Suppressor macrophage treated with lipopolysaccharide for 4 hours (primary cell): Measurements from ENCODE around the gene ZNHIT6.

Experiments
- DNase-seq: peaks from one replicate; pipeline ENCODE4 v3.0.0-alpha.2; 2020

ZNHIT6 gene

GRCh38 chr1:85616364-85616705, 91.9 kb downstream of the ZNHIT6 start:
- DNase-seq, result no peak

DNA sequence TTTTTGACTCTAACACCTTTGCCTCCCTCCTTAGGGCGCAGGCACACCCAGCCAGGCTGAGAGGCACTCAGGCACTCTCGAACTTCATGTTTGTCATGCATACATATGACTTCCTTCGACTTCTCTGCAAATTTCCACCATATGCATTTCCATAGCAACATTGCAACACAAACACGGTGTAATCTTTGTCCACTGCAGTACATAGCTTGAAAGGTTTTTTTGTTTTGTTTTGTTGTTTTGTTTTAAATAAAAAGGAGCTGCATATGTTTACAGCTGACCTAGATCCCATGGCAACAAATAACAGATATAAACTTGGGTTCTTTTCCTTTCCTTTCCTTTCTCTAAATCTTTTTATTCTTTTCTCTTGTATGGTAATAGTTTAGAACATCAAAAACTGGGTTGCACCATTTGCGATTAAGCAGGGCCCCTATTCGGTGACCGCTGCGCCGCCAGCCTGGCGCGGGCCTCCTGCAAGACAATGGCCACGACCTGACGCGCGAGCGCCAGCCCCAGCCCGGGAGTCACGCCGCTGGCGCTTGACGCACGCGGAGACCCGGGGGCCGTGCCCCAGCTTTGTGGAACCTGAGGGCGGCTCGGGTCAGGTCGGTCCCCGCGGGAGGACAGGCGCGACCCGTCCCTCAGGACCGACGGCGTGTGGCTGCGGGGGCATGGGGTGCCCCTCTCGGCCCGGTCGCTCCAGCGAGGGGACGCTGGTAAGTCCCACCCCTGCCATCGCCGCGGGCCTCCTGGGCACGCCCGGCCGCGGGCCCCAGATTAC, 92.5 kb downstream of the ZNHIT6 start:
- no peak for DNase-seq

DNA sequence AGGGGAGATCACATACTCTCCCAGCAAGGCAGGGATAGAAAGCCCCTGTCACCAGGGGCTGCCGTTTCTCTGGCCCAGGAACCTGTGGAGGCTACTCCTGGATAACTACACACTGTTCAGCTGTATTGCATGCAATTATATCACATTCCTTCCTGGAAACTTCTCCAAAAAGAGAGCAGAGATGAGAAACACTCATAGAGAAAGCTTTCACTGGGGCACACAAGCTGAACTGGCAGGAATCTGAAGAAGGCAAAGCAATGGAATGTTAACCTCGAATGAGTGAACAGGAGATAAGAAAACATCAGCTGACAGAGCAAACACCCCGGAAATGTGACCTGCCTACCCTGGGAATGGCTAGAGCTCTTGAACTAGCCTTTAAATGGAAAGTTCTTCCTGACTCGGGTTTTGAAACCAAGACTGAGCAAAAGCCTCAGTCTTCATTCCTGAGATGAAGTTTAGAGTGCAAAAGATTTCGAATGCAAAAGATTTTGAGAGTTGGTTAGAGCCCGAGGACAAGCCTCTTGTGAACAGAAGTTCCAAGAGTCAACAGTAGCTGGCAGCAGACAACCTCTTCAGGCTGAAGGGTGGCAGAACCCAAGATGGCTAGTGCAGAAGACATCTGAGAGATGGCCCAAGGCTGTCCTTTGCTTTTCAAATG, 95.4 kb downstream of the ZNHIT6 start:
- no peak for DNase-seq

DNA sequence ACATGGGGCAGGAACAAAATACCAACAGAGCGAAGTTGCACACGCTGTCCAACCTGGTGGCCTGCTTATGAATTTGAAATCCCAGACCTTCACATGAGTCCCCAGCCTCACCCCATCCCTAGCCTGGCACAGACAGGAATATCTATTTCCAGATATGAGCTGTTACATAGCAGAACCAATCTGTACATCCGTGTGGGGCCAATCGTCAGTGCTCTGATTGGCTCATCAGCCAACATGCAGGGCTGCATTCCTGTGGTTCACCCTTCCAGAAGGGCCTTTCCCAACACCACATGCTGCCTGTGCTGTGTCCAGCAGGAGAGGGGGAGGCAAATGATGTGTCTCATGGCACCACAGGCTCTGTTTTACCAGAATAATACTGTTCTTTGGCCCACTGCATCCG, 96.4 kb downstream of the ZNHIT6 start:
- DNase-seq, result no peak

GRCh38 chr1:85611425-85611824, 96.8 kb downstream of the ZNHIT6 start:
- DNase-seq, result no peak

DNA sequence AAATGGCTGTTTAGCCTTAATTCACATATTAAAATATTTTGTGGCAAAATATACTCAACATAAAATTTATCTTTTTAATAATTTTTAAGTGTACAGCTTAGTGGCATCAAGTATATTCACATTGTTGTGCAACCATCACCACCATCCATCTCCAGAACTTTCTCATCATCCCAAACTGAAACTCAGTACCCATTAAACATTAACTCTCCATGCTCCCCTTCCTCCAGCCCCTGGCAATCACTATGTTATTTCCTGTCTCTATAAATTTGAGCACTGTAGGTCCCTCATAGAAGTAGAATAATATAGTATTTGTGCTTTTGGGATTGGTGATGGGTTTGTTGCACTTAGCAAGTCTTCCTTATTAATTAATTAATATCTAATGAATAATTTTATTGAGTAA, 98.3 kb downstream of the ZNHIT6 start:
- no peak for DNase-seq

- no peak for DNase-seq
Measured at GRCh38 chr1:85608851-85609250, 99.4 kb downstream of the ZNHIT6 start.

GRCh38 chr1:85607921-85608265, 100.3 kb downstream of the ZNHIT6 start:
- no peak for DNase-seq

DNA sequence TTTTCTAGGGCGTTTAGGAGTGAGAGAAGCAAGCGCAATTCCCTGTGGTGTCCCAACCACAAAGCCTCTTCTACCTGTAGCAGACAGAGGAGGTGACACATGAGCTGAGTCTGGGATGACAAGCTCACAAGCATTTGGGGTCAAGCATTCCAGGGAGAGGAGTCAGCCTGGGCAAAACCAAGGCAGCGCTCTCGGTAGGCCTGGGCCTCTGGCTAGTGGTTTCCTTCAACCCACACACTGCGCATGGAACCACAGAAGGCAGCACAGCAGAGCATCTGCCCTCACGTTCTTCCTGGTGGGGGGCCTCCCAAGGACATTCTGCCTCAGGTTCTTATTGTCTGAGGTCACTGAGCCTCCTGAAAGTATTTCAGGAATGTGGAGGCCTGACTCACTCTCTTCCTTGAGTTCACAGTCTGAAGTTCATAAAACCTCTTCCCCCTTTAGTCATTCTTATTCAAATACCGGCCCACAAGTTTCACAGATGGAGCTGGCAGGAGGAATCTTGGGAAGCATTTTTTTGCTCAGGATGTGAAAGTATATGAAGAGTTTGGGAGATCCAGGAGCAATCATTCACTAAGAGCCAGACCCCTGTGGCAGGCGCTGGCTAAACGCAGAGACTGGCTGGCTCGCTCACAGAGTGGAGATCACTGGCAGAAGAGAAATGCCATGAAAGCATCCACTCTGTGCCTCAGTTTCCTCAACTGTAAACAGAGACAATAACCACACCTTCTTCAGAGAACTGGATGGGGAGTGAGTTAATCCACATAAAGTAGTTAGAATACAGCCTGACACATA, 100.9 kb downstream of the ZNHIT6 start:
- DNase-seq, result no peak

- DNase-seq, result no peak
Measured at GRCh38 chr1:85606414-85606800, 101.8 kb downstream of the ZNHIT6 start.

GRCh38 chr1:85605484-85606413, 102.5 kb downstream of the ZNHIT6 start:
- DNase-seq, result no peak

GRCh38 chr1:85604298-85604997, 103.8 kb downstream of the ZNHIT6 start:
- DNase-seq, result no peak

- DNase-seq, result no peak
Measured at GRCh38 chr1:85603086-85603880, 105.0 kb downstream of the ZNHIT6 start.

- no peak for DNase-seq
Measured at GRCh38 chr1:85602571-85602970, 105.7 kb downstream of the ZNHIT6 start.

- no peak for DNase-seq
Measured at GRCh38 chr1:85601901-85602300, 106.3 kb downstream of the ZNHIT6 start.

- no peak for DNase-seq
Measured at GRCh38 chr1:85599681-85600080, 108.6 kb downstream of the ZNHIT6 start.
